D721Med (cell line): ENCODE data around the gene SQSTM1.

Source experiments
- DNase-seq: peaks from one replicate; pipeline ENCODE4 v3.0.0; 2011; ENCODE audit warnings: low spot score; ENCODE audit not compliant: insufficient read length
- FAIRE-seq: peaks from 2 replicates; lab custom pipeline; 2011; peaks lifted over from hg19 to GRCh38; lab: Jason Lieb, UNC
- TF ChIP-seq, protein P1 (sequence below): IDR thresholded peaks from 2 replicates; pipeline ENCODE4 v1.5.1; 2012; ENCODE audit warnings: mild to moderate bottlenecking, control low read depth; ENCODE audit not compliant: insufficient read depth; ENCODE audit errors: missing control alignments

SQSTM1 gene

DNA sequence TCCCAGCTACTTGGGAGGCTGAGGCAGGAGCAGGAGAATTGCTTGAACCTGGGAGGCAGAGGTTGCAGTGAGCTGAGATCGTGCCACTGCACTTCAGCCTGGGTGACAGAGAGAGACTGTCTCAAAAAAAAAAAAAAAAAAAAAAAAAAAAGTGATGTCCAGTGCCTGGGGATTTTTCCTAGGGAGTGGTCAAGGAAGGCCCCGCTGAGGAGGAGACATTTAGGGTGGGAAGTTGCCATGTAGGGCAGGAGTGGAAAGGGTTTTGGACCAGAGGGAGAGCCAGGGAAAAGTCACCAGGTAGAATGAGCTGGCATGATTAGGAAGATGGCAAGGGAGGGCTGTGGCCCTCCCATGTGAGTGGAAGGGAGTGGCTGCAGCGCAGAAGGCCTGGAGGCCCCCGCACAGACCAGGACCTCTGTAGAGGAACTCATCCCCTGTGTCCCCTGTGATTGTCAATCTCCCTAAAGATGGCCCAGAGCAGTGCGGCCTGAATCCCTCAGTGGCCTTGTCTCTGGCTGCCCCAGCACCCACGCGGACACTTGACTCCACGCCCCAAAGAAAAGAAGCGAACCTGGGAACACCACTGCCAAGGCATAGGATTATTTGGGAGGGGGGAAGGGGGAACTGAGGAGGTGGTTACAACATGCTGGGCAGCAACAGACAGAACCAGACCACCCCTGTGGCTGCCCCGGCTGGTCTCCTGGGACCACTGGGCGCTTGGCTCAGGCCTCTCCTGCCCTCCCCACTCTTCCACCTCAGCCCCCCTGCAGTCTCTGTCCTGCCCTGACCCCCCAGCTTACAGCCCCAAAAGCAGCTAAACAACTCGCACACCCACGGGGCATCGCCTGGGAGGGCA is 2.6 kb upstream of the SQSTM1 start:
- no peak for DNase-seq
- TF ChIP-seq, protein P1, sequence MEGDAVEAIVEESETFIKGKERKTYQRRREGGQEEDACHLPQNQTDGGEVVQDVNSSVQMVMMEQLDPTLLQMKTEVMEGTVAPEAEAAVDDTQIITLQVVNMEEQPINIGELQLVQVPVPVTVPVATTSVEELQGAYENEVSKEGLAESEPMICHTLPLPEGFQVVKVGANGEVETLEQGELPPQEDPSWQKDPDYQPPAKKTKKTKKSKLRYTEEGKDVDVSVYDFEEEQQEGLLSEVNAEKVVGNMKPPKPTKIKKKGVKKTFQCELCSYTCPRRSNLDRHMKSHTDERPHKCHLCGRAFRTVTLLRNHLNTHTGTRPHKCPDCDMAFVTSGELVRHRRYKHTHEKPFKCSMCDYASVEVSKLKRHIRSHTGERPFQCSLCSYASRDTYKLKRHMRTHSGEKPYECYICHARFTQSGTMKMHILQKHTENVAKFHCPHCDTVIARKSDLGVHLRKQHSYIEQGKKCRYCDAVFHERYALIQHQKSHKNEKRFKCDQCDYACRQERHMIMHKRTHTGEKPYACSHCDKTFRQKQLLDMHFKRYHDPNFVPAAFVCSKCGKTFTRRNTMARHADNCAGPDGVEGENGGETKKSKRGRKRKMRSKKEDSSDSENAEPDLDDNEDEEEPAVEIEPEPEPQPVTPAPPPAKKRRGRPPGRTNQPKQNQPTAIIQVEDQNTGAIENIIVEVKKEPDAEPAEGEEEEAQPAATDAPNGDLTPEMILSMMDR = no peak
- no peak for FAIRE-seq

DNA sequence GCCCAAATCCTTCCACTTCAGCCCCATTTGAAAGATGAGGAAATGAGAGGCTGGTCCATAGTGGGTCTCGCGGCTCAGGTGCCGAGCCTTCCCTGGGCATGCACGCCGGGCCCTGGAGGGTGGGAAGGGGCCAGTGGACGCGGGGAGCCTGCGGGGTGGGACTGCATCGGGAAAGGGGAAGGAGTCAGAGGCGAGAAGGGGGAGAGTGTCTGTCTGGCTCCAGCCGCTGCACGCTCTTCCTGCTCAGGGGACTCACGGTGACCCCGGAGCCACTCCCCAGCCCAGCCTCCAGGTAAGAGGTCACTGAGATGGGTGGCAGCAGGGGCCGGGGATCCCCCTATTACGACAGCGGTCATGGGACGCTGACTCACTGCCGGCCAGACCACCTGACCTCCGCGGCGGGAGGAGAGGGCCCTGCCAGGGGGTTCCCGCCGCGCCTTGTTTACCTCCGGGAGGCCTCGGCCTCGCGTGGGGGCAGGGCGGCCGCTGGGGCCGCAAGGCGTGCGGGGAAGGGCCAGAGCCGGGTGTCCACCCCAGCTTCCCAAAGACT is 1.9 kb upstream of the SQSTM1 start:
- TF ChIP-seq, protein P1 = no peak
- FAIRE-seq (no peak), DNase-seq (no peak)

DNA sequence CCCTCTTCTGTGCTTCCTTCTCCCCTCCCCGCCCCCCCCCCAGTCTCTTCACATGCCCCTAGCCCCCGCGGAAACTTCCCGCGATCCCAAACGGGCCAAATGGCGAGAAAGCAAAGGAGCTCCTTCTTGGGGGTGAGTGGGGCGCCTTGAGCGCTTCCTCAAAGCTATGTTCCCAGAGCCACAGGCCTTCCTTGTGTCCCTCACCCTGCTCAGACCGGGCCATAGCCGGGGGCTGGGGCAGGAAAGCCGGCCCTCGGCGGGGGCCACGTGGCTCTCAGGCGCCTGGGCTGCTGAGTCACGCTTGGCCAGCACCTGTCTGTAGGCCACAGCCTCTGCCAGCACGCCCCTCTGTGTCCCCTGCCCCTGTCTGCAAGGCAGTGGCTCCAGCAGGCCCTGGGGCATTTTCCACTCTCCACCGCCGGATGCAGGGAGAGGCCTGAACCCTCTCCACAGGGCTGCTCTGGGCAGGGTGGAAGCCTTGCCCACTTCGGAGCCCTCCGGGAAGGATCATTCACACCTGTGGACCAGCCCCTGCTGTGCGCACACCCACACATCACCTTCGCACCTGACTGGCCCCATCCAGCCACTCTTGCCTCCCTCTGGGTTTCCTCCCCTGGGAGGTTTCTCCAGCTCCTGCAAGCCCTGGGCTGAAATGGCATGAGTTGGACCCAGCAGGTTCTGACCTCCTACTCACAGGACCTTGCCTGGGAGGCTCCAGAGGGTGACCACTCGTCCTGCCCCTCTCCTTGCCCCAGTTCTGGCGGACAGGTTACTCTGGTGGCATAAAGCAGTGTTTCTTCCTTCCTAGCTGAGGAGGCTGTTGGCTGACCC is 1.2 kb upstream of the SQSTM1 start:
- no peak for DNase-seq

DNA sequence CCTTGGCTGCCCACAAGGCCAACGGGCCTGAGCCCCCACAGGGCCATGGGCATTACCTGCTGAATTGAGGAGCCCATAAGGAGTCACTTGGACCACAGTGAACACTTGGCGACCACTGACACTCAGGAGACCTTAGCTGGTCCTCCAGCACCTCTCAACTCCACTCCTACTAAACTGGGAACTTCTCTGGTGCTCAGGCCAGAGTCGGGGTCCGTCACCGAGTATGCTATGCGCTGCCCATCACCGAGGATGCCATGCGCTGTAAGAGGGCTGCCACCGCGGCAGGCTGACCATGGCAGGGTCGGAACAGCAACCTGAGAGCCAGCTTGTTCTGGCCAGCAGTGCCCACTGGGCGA is 600 bp upstream of the SQSTM1 start:
- DNase-seq (no peak), FAIRE-seq (no peak)
- TF ChIP-seq, protein P1 = no peak

More for the DNA sequence above, 1.2 kb upstream of the SQSTM1 start:
- TF ChIP-seq, protein P1 = no peak
- FAIRE-seq = no peak

DNA sequence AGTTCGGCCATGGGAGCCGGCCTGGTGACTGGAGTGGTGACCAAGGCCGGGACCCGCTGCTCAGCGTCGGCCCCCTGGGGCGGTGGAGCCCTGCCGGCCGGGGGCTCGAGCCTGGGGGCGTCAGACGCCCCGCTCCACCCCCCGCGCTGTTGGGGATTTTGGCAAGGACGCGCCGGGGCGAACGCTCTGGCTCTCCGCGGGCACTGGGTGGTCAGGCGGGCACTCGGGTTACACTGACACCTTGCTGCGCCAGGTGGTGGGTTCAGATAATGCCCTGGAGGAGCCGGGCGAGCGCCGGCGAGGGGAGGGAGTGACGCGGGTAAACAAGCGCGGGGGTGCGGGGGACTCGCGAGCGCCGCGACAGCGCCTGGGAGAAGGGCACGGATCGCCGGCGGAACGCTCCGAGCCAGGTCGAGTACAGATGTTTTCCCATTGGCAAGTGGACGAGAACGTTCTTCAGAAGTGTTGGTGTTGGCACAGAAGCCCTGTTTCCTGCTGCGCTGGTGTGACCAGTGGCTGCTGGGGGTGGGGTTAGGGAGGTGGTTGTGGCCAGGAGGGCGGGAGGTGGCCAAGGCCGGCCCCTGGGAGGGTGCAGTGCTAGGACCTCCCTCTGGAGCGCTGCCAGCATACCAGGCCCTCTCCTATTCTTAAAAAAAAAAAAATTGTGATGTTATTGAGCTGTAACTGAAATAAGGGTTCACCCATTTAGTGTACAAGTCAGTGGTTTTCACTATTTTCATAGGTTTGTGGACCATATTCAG is 773 bp downstream of the SQSTM1 start:
- TF ChIP-seq, protein P1 = no peak
- FAIRE-seq (no peak), DNase-seq (peak; percentile 97)

DNA sequence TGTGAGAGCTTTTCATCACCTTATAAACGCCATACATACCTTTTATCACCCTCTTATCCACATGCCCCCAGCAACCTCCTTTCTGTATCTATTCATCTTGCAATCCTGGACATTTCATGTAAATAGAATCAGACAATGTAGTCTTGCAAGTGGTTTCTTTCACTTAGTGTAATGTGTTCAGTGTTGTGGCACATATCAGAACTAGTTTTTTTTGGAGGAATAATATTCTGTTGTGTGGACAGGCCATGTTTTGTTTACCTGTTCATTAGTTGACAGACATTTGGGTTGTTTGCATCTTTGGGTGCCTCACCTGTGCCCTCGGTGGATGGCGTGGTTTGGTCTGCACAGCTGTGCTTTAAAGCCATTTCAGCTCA is 1.3 kb downstream of the SQSTM1 start:
- TF ChIP-seq, protein P1 = no peak
- FAIRE-seq (no peak), DNase-seq (no peak)
